Measurements from ENCODE around the gene CCDC102A.
A peak's percentile ranks its signal among the peaks of the same experiment; 100 is the strongest.

Gene CCDC102A

DNA sequence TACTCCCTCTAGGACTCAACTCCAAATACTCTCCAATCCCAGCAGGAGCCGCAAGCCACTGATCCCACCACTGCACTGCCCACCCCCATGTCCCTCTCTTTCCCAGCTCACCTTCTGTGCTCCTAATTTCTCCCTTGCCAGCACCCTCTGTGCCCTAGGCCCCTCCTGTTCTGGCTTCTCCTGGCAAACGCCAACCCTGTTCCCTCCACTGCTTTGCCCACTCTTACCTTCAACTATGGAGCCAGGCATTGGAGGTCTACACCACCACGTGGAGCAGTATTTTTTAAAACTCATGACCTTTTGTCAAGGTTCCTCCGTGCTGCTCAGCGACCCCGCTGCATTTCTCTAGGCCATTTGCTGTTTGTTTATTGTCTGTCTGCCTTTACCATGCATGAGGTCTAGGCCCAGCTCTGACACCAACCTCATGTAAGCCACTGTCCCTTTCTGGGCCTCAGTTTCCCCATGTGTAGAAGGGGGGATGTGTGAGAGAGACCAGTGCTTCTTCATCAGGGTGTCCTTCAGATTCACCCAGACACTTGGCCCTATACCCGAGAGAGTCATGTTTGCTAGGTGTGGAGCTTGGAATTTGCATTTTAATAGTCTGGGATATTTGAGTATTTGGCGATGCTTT lies 4.6 kb downstream of the CCDC102A start:
- no peak for DNase-seq (ENCODE audit: low read depth)
- TF ChIP-seq, protein P1, sequence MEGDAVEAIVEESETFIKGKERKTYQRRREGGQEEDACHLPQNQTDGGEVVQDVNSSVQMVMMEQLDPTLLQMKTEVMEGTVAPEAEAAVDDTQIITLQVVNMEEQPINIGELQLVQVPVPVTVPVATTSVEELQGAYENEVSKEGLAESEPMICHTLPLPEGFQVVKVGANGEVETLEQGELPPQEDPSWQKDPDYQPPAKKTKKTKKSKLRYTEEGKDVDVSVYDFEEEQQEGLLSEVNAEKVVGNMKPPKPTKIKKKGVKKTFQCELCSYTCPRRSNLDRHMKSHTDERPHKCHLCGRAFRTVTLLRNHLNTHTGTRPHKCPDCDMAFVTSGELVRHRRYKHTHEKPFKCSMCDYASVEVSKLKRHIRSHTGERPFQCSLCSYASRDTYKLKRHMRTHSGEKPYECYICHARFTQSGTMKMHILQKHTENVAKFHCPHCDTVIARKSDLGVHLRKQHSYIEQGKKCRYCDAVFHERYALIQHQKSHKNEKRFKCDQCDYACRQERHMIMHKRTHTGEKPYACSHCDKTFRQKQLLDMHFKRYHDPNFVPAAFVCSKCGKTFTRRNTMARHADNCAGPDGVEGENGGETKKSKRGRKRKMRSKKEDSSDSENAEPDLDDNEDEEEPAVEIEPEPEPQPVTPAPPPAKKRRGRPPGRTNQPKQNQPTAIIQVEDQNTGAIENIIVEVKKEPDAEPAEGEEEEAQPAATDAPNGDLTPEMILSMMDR (conservative IDR thresholded peaks at IDR 0.05; ENCODE audit: low read length) = no peak
- H3K4me3 ChIP-seq (ENCODE audit: low read length) = no peak overlapping the region

DNA sequence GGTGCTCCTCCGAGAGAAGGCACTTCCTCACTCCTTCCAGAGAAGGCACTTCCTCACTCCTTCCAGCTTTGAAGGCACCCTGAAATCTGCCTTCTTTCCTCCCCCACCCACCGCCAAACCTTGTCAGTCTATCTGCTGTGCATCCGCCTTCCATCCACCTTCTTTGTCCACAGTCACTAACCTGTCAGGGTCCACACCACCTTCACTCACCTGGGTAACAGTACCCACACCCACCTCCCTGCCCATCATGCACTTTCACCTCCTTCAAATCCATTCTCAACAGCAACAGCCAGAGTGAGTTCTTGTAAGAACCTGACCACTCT lies 5.2 kb downstream of the CCDC102A start:
- DNase-seq (ENCODE audit: low read depth) = no peak
- no peak overlapping the region for H3K4me3 ChIP-seq (ENCODE audit: low read length)
- TF ChIP-seq, protein P1 (conservative IDR thresholded peaks at IDR 0.05; ENCODE audit: low read length) = no peak

DNA sequence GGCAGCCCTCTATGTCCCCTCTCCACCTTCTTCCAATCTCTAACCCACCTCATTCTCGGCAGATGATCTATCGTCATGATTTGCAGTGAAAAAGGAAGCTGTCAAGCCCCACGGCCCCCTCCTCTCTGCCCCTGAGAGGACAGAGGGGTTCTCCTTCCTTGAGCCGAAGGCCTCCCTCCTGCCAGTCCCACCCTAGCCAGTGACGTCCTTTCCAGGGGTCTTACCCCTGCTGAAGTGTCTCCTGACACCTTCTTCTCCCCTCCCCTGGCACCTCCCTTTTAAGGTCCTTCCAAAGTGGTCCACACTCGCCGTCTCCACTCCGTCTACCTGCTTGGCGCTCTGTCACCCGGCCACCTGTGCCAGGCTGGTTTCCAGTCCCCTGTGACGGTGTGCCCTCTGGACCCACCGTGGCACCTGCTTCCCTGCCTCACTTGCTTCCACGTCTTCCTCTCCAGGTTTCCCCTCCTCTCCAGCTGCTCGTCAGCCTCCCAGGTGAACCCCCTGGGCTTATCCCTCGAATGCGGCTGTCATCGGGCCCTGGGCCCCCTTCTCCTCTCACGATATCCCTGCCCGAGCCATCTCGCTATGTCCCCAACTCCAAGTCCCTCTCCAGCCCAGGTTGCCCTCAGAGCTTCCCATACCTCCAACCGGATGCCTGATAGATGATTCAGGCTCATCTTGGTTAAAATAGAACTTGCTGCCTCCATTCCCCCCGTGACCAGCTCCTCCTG lies 5.7 kb downstream of the CCDC102A start:
- no peak overlapping the region for H3K4me3 ChIP-seq (ENCODE audit: low read length)
- DNase-seq (ENCODE audit: low read depth) = no peak

DNA sequence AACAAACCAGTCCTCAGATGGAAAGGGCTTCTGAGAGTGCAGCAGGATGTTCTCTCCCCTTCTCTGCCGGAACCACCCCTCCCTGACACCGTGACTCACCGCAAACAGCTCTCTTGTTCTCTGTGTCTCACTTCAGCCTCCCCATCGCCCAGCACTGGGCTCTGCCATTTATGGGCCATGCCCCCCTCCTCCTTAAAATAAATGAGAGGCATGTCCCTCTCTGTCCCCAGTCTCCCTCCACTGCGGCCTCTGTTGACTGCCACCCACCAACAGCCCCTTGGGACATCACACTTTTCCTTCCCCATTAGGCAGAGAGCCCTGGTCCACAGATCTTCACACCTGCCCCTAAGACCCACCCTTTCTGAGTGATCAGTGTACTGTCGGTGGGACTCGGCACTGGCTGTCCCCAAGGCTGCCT lies 6.3 kb downstream of the CCDC102A start:
- TF ChIP-seq, protein P1 (conservative IDR thresholded peaks at IDR 0.05; ENCODE audit: low read length) = no peak
- peak; percentile 38 for DNase-seq (ENCODE audit: low read depth)
- H3K4me3 ChIP-seq (ENCODE audit: low read length) = no peak overlapping the region

More for the DNA sequence above, 5.7 kb downstream of the CCDC102A start:
- TF ChIP-seq, protein P1 (conservative IDR thresholded peaks at IDR 0.05; ENCODE audit: low read length) = no peak

DNA sequence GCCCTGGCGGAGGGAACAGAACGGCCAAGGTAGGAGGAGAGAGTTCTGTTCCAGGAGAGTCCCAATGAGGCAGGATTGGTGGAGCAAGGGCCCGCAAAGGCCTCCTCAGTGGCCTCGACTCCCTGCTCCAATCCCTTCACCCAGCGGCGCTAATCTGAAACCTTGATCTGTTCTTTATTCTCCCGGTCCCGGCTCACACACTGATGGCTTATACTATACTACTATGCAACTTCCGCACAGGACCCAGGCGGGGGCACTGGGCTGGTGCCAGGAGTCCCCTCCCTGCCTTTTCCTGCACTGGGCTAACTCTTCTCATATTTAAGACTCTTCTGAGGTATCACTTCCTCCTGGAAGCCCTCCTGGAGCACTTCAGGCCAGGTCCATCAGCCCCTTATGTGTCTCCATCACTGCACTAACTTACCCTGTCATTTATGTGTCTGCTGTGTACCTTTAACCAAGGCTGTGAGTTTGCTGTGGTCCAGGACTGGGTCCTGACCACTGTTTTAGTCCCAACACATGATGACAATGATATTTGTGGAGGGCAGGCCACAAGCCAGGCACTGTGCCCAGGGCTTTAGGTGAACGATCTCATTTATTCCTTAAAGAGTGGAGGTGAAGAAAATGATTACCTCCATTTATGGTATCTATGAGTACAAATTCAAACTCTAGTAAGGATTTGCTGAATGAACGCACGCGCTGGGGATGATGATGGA lies 6.8 kb downstream of the CCDC102A start:
- DNase-seq (ENCODE audit: low read depth) = no peak
- no peak overlapping the region for H3K4me3 ChIP-seq (ENCODE audit: low read length)
- TF ChIP-seq, protein P1 (conservative IDR thresholded peaks at IDR 0.05; ENCODE audit: low read length) = no peak

- TF ChIP-seq, protein P1 (conservative IDR thresholded peaks at IDR 0.05; ENCODE audit: low read length) = no peak
- DNase-seq (ENCODE audit: low read depth) = no peak
- no peak overlapping the region for H3K4me3 ChIP-seq (ENCODE audit: low read length)
These were observed 7.6 kb downstream of the CCDC102A start for GRCh38 chr16:57528499-57529390.
